SH-SY5Y (cell line): ENCODE measurements around the gene CSK.

ENCODE experiments used
- GATA2 ChIP-seq: IDR thresholded peaks from 2 replicates; pipeline ENCODE4 v1.6.1; 2011; ENCODE audit warnings: mild to moderate bottlenecking, low read depth, low read length
- GATA3 ChIP-seq: IDR thresholded peaks from 2 replicates; pipeline ENCODE4 v1.6.1; 2011; ENCODE audit warnings: low read depth, mild to moderate bottlenecking, low read length, moderate library complexity

CSK gene

GRCh38 chr15:74781431-74782258, at the start of gene CSK:
Gene CSK (plus strand): TSS chr15:74782080. CDS start chr15:74798298, 16,218 bp downstream.
- TF ChIP-seq GATA3 (no peak), GATA2 (no peak)

- TF ChIP-seq GATA2 (no peak), GATA3 (no peak)
These were observed 49.0 kb upstream of the CSK start for GRCh38 chr15:74732846-74733245.

- TF ChIP-seq GATA2 (no peak), GATA3 (no peak)
These were observed 48.6 kb upstream of the CSK start for GRCh38 chr15:74733269-74733668.

- no peak for TF ChIP-seq GATA3
- no peak for TF ChIP-seq GATA2
These were observed 46.6 kb upstream of the CSK start for GRCh38 chr15:74735305-74735704.

DNA sequence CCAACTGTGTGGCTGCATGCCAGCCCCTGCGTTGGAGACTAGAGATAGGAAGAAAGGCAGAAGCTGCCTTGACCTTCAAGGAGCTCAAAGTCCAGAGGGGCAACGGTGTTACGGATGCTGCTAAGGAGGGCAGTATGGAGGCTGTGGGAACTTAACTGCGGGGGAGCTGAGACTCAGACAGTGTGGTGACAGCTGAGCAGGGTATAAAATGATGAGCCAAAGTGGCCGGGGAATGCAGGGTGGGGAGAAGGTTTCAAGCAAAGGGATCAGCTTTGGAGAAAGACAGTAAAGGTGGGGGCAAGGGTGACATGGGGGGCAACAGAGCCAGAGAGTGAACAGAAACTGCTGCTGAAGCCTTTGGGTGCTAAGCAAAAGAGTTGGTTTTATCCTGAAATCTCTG, 39.5 kb upstream of the CSK start:
- TF ChIP-seq GATA3 = no peak
- no peak for TF ChIP-seq GATA2

DNA sequence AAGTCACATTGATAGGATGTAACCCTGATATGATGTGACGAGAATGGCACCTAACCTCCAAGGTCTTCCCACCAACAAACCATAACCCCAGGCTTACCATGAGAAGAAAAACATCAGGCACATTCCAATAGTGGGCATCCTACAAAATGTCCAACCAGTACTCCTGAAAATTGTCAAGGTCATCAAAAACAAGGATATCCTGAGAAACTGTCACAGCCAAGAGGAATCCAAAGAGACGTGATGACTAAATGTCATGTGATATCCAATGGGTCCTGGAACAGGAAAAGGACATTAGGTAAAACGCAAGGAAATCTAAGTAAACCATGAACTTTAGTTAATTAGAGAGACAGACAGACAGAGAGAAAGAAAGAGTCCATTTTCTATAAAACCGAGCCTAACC, 35.5 kb upstream of the CSK start:
- no peak for TF ChIP-seq GATA2
- TF ChIP-seq GATA3 = no peak

- TF ChIP-seq GATA2 = no peak
- no peak for TF ChIP-seq GATA3
These were observed 33.4 kb upstream of the CSK start, which contains the start of gene CYP1A2 for GRCh38 chr15:74748322-74748946. Gene CYP1A2 (plus strand): TSS chr15:74748845. CDS start chr15:74749739, 894 bp downstream.

- TF ChIP-seq GATA3 (no peak), GATA2 (no peak)
These were observed 32.0 kb upstream of the CSK start for GRCh38 chr15:74749832-74750231.

GRCh38 chr15:74750751-74751150, 31.1 kb upstream of the CSK start:
- TF ChIP-seq GATA3 (no peak), GATA2 (no peak)

DNA sequence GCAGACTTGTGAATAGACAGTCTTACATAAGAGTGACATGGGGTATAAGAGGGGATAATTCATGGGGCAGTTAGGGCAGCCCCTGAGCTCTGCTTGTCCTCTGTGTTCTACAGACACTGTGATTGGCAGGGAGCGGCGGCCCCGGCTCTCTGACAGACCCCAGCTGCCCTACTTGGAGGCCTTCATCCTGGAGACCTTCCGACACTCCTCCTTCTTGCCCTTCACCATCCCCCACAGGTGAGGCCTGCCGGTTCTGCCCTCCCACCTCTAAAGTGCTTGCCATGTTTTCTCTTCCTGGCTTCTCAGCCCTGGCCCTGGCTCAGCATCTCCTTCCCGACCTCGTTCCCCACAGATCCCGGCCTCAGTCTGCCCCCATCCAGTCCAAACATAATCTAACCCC, 29.9 kb upstream of the CSK start:
- TF ChIP-seq GATA2 (no peak), GATA3 (no peak)

GRCh38 chr15:74752531-74752930, 29.3 kb upstream of the CSK start:
- TF ChIP-seq GATA2 (no peak), GATA3 (no peak)

GRCh38 chr15:74754593-74755215, 27.2 kb upstream of the CSK start:
- TF ChIP-seq GATA2 = no peak
- TF ChIP-seq GATA3 = no peak

GRCh38 chr15:74758736-74759135, 23.1 kb upstream of the CSK start:
- TF ChIP-seq GATA3 (no peak), GATA2 (no peak)

DNA sequence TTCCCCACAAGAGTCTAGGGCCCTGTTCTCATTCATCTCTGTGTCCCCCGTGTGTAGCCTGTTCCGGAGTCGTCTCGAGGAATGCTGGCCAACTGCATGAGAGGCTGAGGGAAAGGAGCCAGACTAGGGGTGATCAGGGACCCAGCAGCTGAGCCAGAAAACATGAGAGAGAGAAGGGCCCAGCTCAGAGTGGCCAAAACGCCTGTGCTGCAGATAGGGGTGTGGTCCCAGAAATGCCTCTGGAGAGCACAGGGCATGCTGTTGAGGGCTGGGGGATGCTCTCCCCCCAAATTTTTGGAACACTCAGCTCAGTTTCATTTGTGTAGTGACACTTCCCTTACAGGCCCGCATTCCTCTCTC, 19.1 kb upstream of the CSK start:
- TF ChIP-seq GATA2 (no peak), GATA3 (no peak)

DNA sequence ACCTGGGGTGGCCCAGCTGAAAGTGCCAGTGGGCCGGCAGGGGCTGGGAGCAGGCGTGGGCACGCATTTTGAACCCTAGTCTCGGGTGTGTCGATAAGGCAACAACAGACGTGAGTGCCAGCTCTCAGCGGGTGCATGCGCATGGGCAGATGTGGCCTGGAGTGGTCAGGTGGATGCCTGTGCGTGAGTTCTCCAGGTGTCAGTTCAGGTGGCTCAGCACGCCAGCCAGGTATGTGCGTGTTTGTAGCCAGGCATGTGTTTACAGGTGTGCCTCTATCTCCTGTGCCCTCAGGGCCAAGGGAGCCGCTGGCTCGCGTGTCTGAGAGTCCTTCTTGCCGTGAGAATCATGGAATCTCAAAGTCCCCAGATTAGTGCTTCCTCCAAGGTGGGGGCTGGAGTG, 18.5 kb upstream of the CSK start:
- TF ChIP-seq GATA3 = no peak
- TF ChIP-seq GATA2 = no peak
